T-helper 1 cell treated with Interleukin-12 subunit alpha and Interleukin-12 subunit beta and Interleukin-4 antibody, amounts not matched to agents 30 μg/mL and 1 μg/mL, for 36 hours (primary cell): Measurements from ENCODE around the gene EPHA5.

Experiments used
- H3K27ac Mint-ChIP-seq: one replicate; pipeline ENCODE4 v1.8.0; 2021; ENCODE audit warnings: mild to moderate bottlenecking, mixed read lengths
- H3K27me3 Mint-ChIP-seq: one replicate; pipeline ENCODE4 v1.8.0; 2021; ENCODE audit warnings: low read depth, mixed read lengths
- H3K36me3 Mint-ChIP-seq: one replicate; pipeline ENCODE4 v1.8.0; 2021; ENCODE audit warnings: low read depth, mixed read lengths
- H3K4me1 Mint-ChIP-seq: one replicate; pipeline ENCODE4 v1.8.0; 2021; ENCODE audit warnings: low read depth, mixed read lengths
- H3K4me3 Mint-ChIP-seq: one replicate; pipeline ENCODE4 v1.8.0; 2021; ENCODE audit warnings: mild to moderate bottlenecking, moderate library complexity, mixed read lengths
- H3K9me3 Mint-ChIP-seq: one replicate; pipeline ENCODE4 v1.8.0; 2021; ENCODE audit warnings: mixed read lengths

The EPHA5 gene

GRCh38 chr4:65495439-65495838 lies 174.8 kb downstream of the EPHA5 start:
- no peak overlapping the region for H3K27ac Mint-ChIP-seq
- no peaks in the 10 kb centered on the region for H3K4me1 Mint-ChIP-seq
- no peaks in the 10 kb centered on the region for H3K36me3 Mint-ChIP-seq
- H3K27me3 Mint-ChIP-seq, result no peaks in the 10 kb centered on the region
- H3K9me3 Mint-ChIP-seq, result no peaks in the 10 kb centered on the region
- no peak overlapping the region for H3K4me3 Mint-ChIP-seq

GRCh38 chr4:65482410-65482809 lies 187.9 kb downstream of the EPHA5 start:
- H3K27ac Mint-ChIP-seq, result no peak overlapping the region
- H3K4me3 Mint-ChIP-seq, result no peak overlapping the region

GRCh38 chr4:65472531-65472930 lies 197.8 kb downstream of the EPHA5 start:
- no peaks in the 10 kb centered on the region for H3K4me1 Mint-ChIP-seq
- H3K27ac Mint-ChIP-seq, result no peak overlapping the region
- no peaks in the 10 kb centered on the region for H3K27me3 Mint-ChIP-seq
- H3K4me3 Mint-ChIP-seq, result no peak overlapping the region
- H3K36me3 Mint-ChIP-seq, result no peaks in the 10 kb centered on the region
- no peaks in the 10 kb centered on the region for H3K9me3 Mint-ChIP-seq

More at GRCh38 chr4:65482410-65482809, 187.9 kb downstream of the EPHA5 start:
- no peaks in the 10 kb centered on the region for H3K27me3 Mint-ChIP-seq
- H3K4me1 Mint-ChIP-seq, result no peaks in the 10 kb centered on the region
- H3K9me3 Mint-ChIP-seq, result peaks cover 3% of the 10 kb centered on the region
- H3K36me3 Mint-ChIP-seq, result no peaks in the 10 kb centered on the region

GRCh38 chr4:65467068-65467680 lies 203.1 kb downstream of the EPHA5 start:
- no peaks in the 10 kb centered on the region for H3K36me3 Mint-ChIP-seq
- H3K27me3 Mint-ChIP-seq, result no peaks in the 10 kb centered on the region
- H3K27ac Mint-ChIP-seq, result no peak overlapping the region
- H3K4me3 Mint-ChIP-seq, result no peak overlapping the region
- peaks cover 4% of the 10 kb centered on the region for H3K9me3 Mint-ChIP-seq
- H3K4me1 Mint-ChIP-seq, result no peaks in the 10 kb centered on the region

GRCh38 chr4:65461781-65462180 lies 208.5 kb downstream of the EPHA5 start:
- no peaks in the 10 kb centered on the region for H3K4me1 Mint-ChIP-seq
- no peak overlapping the region for H3K27ac Mint-ChIP-seq
- H3K36me3 Mint-ChIP-seq, result no peaks in the 10 kb centered on the region
- H3K9me3 Mint-ChIP-seq, result peaks cover 4% of the 10 kb centered on the region
- no peaks in the 10 kb centered on the region for H3K27me3 Mint-ChIP-seq
- H3K4me3 Mint-ChIP-seq, result no peak overlapping the region

- no peaks in the 10 kb centered on the region for H3K36me3 Mint-ChIP-seq
- H3K9me3 Mint-ChIP-seq, result no peaks in the 10 kb centered on the region
- H3K27ac Mint-ChIP-seq, result no peak overlapping the region
- no peak overlapping the region for H3K4me3 Mint-ChIP-seq
- no peaks in the 10 kb centered on the region for H3K27me3 Mint-ChIP-seq
- H3K4me1 Mint-ChIP-seq, result no peaks in the 10 kb centered on the region
Measured at GRCh38 chr4:65457011-65457410, 213.3 kb downstream of the EPHA5 start.

GRCh38 chr4:65456579-65456978 lies 213.7 kb downstream of the EPHA5 start:
- no peaks in the 10 kb centered on the region for H3K27me3 Mint-ChIP-seq
- H3K4me1 Mint-ChIP-seq, result no peaks in the 10 kb centered on the region
- H3K27ac Mint-ChIP-seq, result no peak overlapping the region
- no peak overlapping the region for H3K4me3 Mint-ChIP-seq
- no peaks in the 10 kb centered on the region for H3K9me3 Mint-ChIP-seq
- H3K36me3 Mint-ChIP-seq, result no peaks in the 10 kb centered on the region

- Mint-ChIP-seq H3K4me1 (no peaks in the 10 kb centered on the region), H3K27ac (no peak overlapping the region), H3K27me3 (no peaks in the 10 kb centered on the region), H3K9me3 (peaks cover 3% of the 10 kb centered on the region), H3K36me3 (no peaks in the 10 kb centered on the region), H3K4me3 (no peak overlapping the region)
Measured at GRCh38 chr4:65453398-65453797, 216.9 kb downstream of the EPHA5 start.

- H3K36me3 Mint-ChIP-seq, result no peaks in the 10 kb centered on the region
- peaks cover 3% of the 10 kb centered on the region for H3K9me3 Mint-ChIP-seq
- H3K4me3 Mint-ChIP-seq, result no peak overlapping the region
- no peaks in the 10 kb centered on the region for H3K4me1 Mint-ChIP-seq
- H3K27ac Mint-ChIP-seq, result no peak overlapping the region
- H3K27me3 Mint-ChIP-seq, result no peaks in the 10 kb centered on the region
Measured at GRCh38 chr4:65450899-65451298, 219.4 kb downstream of the EPHA5 start.

- Mint-ChIP-seq H3K27ac (no peak overlapping the region), H3K27me3 (no peaks in the 10 kb centered on the region), H3K4me1 (no peaks in the 10 kb centered on the region), H3K36me3 (no peaks in the 10 kb centered on the region), H3K9me3 (no peaks in the 10 kb centered on the region), H3K4me3 (no peak overlapping the region)
Measured at GRCh38 chr4:65437102-65437501, 233.2 kb downstream of the EPHA5 start.

GRCh38 chr4:65422109-65422508 lies 248.2 kb downstream of the EPHA5 start:
- Mint-ChIP-seq H3K4me1 (no peaks in the 10 kb centered on the region), H3K27ac (no peak overlapping the region), H3K27me3 (no peaks in the 10 kb centered on the region), H3K4me3 (no peak overlapping the region), H3K9me3 (no peaks in the 10 kb centered on the region), H3K36me3 (no peaks in the 10 kb centered on the region)

GRCh38 chr4:65420036-65420435 lies 250.3 kb downstream of the EPHA5 start:
- no peaks in the 10 kb centered on the region for H3K36me3 Mint-ChIP-seq
- no peaks in the 10 kb centered on the region for H3K27me3 Mint-ChIP-seq
- H3K9me3 Mint-ChIP-seq, result no peaks in the 10 kb centered on the region
- H3K4me3 Mint-ChIP-seq, result no peak overlapping the region
- H3K27ac Mint-ChIP-seq, result no peak overlapping the region
- no peaks in the 10 kb centered on the region for H3K4me1 Mint-ChIP-seq

- no peaks in the 10 kb centered on the region for H3K4me1 Mint-ChIP-seq
- H3K27me3 Mint-ChIP-seq, result no peaks in the 10 kb centered on the region
- H3K9me3 Mint-ChIP-seq, result no peaks in the 10 kb centered on the region
- H3K36me3 Mint-ChIP-seq, result no peaks in the 10 kb centered on the region
- no peak overlapping the region for H3K27ac Mint-ChIP-seq
- H3K4me3 Mint-ChIP-seq, result no peak overlapping the region
Measured at GRCh38 chr4:65416891-65417290, 253.4 kb downstream of the EPHA5 start.

GRCh38 chr4:65407483-65407882 lies 262.8 kb downstream of the EPHA5 start:
- no peaks in the 10 kb centered on the region for H3K9me3 Mint-ChIP-seq
- H3K27ac Mint-ChIP-seq, result no peak overlapping the region
- no peaks in the 10 kb centered on the region for H3K27me3 Mint-ChIP-seq
- H3K4me3 Mint-ChIP-seq, result no peak overlapping the region
- H3K36me3 Mint-ChIP-seq, result no peaks in the 10 kb centered on the region
- H3K4me1 Mint-ChIP-seq, result no peaks in the 10 kb centered on the region

GRCh38 chr4:65401083-65401482 lies 269.2 kb downstream of the EPHA5 start:
- no peaks in the 10 kb centered on the region for H3K4me1 Mint-ChIP-seq
- no peaks in the 10 kb centered on the region for H3K9me3 Mint-ChIP-seq
- H3K4me3 Mint-ChIP-seq, result no peak overlapping the region
- H3K27ac Mint-ChIP-seq, result no peak overlapping the region
- no peaks in the 10 kb centered on the region for H3K36me3 Mint-ChIP-seq
- no peaks in the 10 kb centered on the region for H3K27me3 Mint-ChIP-seq

- Mint-ChIP-seq H3K4me1 (no peaks in the 10 kb centered on the region), H3K4me3 (no peak overlapping the region), H3K27ac (no peak overlapping the region), H3K27me3 (no peaks in the 10 kb centered on the region), H3K9me3 (peaks cover 2% of the 10 kb centered on the region), H3K36me3 (no peaks in the 10 kb centered on the region)
Measured at GRCh38 chr4:65399084-65399483, 271.2 kb downstream of the EPHA5 start.
